Progenitor cell of endocrine pancreas (in vitro differentiated cells): ENCODE results near the gene DCAF11. TPM values are rescaled to one million over a fixed set of nuclear protein-coding genes. Genes with fewer than 3 reads are reported as not detected.

Experiments used
- DNase-seq: peaks from one replicate; pipeline ENCODE4 v3.0.0; 2021; ENCODE audit warnings: low spot score; ENCODE audit not compliant: unreplicated experiment
- H3K27ac Mint-ChIP-seq: 2 replicates; pipeline ENCODE4 v1.8.0; 2021; ENCODE audit warnings: mild to moderate bottlenecking, moderate library complexity, mixed read lengths
- H3K27me3 Mint-ChIP-seq: 2 replicates; pipeline ENCODE4 v1.8.0; 2021; ENCODE audit warnings: mixed read lengths
- H3K36me3 Mint-ChIP-seq: 2 replicates; pipeline ENCODE4 v1.8.0; 2022; ENCODE audit warnings: mixed read lengths; ENCODE audit not compliant: insufficient read depth
- H3K4me1 Mint-ChIP-seq: 2 replicates; pipeline ENCODE4 v1.8.0; 2021; ENCODE audit warnings: low read depth, mixed read lengths
- H3K4me3 Mint-ChIP-seq: 2 replicates; pipeline ENCODE4 v1.8.0; 2021; ENCODE audit warnings: low read depth, mild to moderate bottlenecking, moderate library complexity, mixed read lengths
- H3K9me3 Mint-ChIP-seq: 2 replicates; pipeline ENCODE4 v1.8.0; 2021; ENCODE audit warnings: low read depth, mixed read lengths
- CTCF ChIP-seq: fragments of 200-600 bp; sonication (generic); IDR thresholded peaks from one replicate; pipeline ENCODE4 v1.5.0; 2021; ENCODE audit warnings: antibody characterized with exemption, mild to moderate bottlenecking; ENCODE audit not compliant: unreplicated experiment
- total RNA-seq: library from RNA; stranded (reverse); gene quantifications from 2 replicates; pipeline ENCODE4 v1.2.1, GENCODE V29; 2021

The DCAF11 gene
- total RNA-seq, 1 donor from 2014 or later = 79.7 TPM

GRCh38 chr14:24130380-24130716 lies 15.8 kb downstream of the DCAF11 start, which contains the start of gene FITM1:
TSS of gene FITM1 (plus strand) at chr14:24130659. CDS start at chr14:24131564, 905 bp downstream.
- Mint-ChIP-seq H3K27me3 (no peaks in the 10 kb centered on the region), H3K4me3 (no peak within 1 kb of the TSS), H3K9me3 (no peaks in the 10 kb centered on the region), H3K36me3 (no peaks in the 10 kb centered on the region), H3K4me1 (peaks cover 8% of the 10 kb centered on the region), H3K27ac (no peak within 1 kb of the TSS)
- TF ChIP-seq CTCF = no peak
- DNase-seq = no peak

GRCh38 chr14:24130717-24131548 lies 16.4 kb downstream of the DCAF11 start:
- Mint-ChIP-seq H3K9me3 (no peaks in the 10 kb centered on the region), H3K27ac (no peak overlapping the region), H3K4me3 (no peak overlapping the region), H3K4me1 (peaks cover 8% of the 10 kb centered on the region), H3K27me3 (no peaks in the 10 kb centered on the region), H3K36me3 (no peaks in the 10 kb centered on the region)
- TF ChIP-seq CTCF = no peak
- no peak for DNase-seq

- H3K4me3 Mint-ChIP-seq = no peak overlapping the region
- no peak for TF ChIP-seq CTCF
- H3K27ac Mint-ChIP-seq = no peak overlapping the region
Measured at GRCh38 chr14:24131549-24131966, 17.0 kb downstream of the DCAF11 start.

GRCh38 chr14:24132061-24132685 lies 17.6 kb downstream of the DCAF11 start:
- H3K4me1 Mint-ChIP-seq = peaks cover 16% of the 10 kb centered on the region
- peaks cover under 1% of the 10 kb centered on the region for H3K36me3 Mint-ChIP-seq
- TF ChIP-seq CTCF = no peak
- H3K9me3 Mint-ChIP-seq = no peaks in the 10 kb centered on the region
- no peaks in the 10 kb centered on the region for H3K27me3 Mint-ChIP-seq
- no peak for DNase-seq
- H3K4me3 Mint-ChIP-seq = no peak overlapping the region
- H3K27ac Mint-ChIP-seq = no peak overlapping the region

More at GRCh38 chr14:24131549-24131966, 17.0 kb downstream of the DCAF11 start:
- peaks cover 10% of the 10 kb centered on the region for H3K4me1 Mint-ChIP-seq
- DNase-seq = no peak
- no peaks in the 10 kb centered on the region for H3K9me3 Mint-ChIP-seq
- H3K27me3 Mint-ChIP-seq = no peaks in the 10 kb centered on the region
- no peaks in the 10 kb centered on the region for H3K36me3 Mint-ChIP-seq

GRCh38 chr14:24132976-24133375 lies 18.4 kb downstream of the DCAF11 start:
- peaks cover 16% of the 10 kb centered on the region for H3K4me1 Mint-ChIP-seq
- TF ChIP-seq CTCF = no peak
- no peak overlapping the region for H3K27ac Mint-ChIP-seq
- peaks cover 1% of the 10 kb centered on the region for H3K36me3 Mint-ChIP-seq
- H3K4me3 Mint-ChIP-seq = no peak overlapping the region
- no peaks in the 10 kb centered on the region for H3K27me3 Mint-ChIP-seq
- DNase-seq = no peak
- H3K9me3 Mint-ChIP-seq = no peaks in the 10 kb centered on the region
